HEK293T (cell line): ENCODE data around the gene TMIE.

Source experiments
- ARNT ChIP-seq: fragments of 450-650 bp; IDR thresholded peaks from 2 replicates; pipeline ENCODE4 v1.6.1; 2017; ENCODE audit warnings: mild to moderate bottlenecking
- BHLHE40 ChIP-seq: fragments of 450-650 bp; IDR thresholded peaks from 2 replicates; pipeline ENCODE4 v1.6.1; 2016; ENCODE audit warnings: mild to moderate bottlenecking, moderate library complexity, borderline replicate concordance
- CTBP1 ChIP-seq: fragments of 450-650 bp; IDR thresholded peaks from 2 replicates; pipeline ENCODE4 v1.6.1; 2016; ENCODE audit warnings: borderline replicate concordance
- ELF4 ChIP-seq: fragments of 450-650 bp; IDR thresholded peaks from 2 replicates; pipeline ENCODE4 v1.6.1; 2017; ENCODE audit warnings: antibody characterized with exemption
- FOXA1 ChIP-seq: fragments of 450-650 bp; IDR thresholded peaks from 2 replicates; pipeline ENCODE4 v1.6.1; 2016; ENCODE audit warnings: mild to moderate bottlenecking
- FOXK2 ChIP-seq: fragments of 450-650 bp; IDR thresholded peaks from 2 replicates; pipeline ENCODE4 v1.6.1; 2016; ENCODE audit warnings: mild to moderate bottlenecking
- FOXM1 ChIP-seq: fragments of 450-650 bp; IDR thresholded peaks from 2 replicates; pipeline ENCODE4 v1.6.1; 2017; ENCODE audit warnings: mild to moderate bottlenecking, borderline replicate concordance
- HDGF ChIP-seq: fragments of 450-650 bp; IDR thresholded peaks from 2 replicates; pipeline ENCODE4 v1.6.1; 2017; ENCODE audit warnings: antibody characterized with exemption, borderline replicate concordance
- NFRKB ChIP-seq: fragments of 450-650 bp; IDR thresholded peaks from 2 replicates; pipeline ENCODE4 v1.6.1; 2016; ENCODE audit warnings: mild to moderate bottlenecking, moderate library complexity
- PKNOX1 ChIP-seq: fragments of 450-650 bp; IDR thresholded peaks from 2 replicates; pipeline ENCODE4 v1.6.1; 2016
- SP1 ChIP-seq: fragments of 450-650 bp; IDR thresholded peaks from 2 replicates; pipeline ENCODE4 v1.6.1; 2017
- SUZ12 ChIP-seq: fragments of 450-650 bp; IDR thresholded peaks from 2 replicates; pipeline ENCODE4 v1.6.1; 2016; ENCODE audit warnings: mild to moderate bottlenecking
- TARDBP ChIP-seq: fragments of 450-650 bp; IDR thresholded peaks from 2 replicates; pipeline ENCODE4 v1.6.1; 2016
- ZNF384 ChIP-seq: fragments of 450-650 bp; IDR thresholded peaks from 2 replicates; pipeline ENCODE4 v1.6.1; 2016

GRCh38 chr3:46685446-46685845 lies 15.7 kb upstream of the TMIE start:
- TF ChIP-seq ARNT = no peak
- no peak for TF ChIP-seq HDGF
- TF ChIP-seq CTBP1 = no peak
- no peak for TF ChIP-seq ELF4
- no peak for TF ChIP-seq BHLHE40
- no peak for TF ChIP-seq FOXK2
- TF ChIP-seq NFRKB = no peak
- no peak for TF ChIP-seq SUZ12
- TF ChIP-seq SP1 = no peak
- no peak for TF ChIP-seq TARDBP
- no peak for TF ChIP-seq FOXA1
- no peak for TF ChIP-seq FOXM1
- TF ChIP-seq PKNOX1 = no peak
- TF ChIP-seq ZNF384 = no peak
